ENCODE measurements around the gene DNAH5. TPM values are rescaled to one million over a fixed set of nuclear protein-coding genes. Genes with fewer than 3 reads are reported as not detected.

The DNAH5 gene
- total and polyA plus RNA-seq, 2 of the 8 experiments (the other 6 are each of a cell fraction or from before 2014, with no cell fraction given) = 0.30 to 0.73 TPM

- H4K5ac ChIP-seq (ENCODE audit: insufficient read length, low read depth, low read length) = no peak overlapping the region
- no peaks in the 10 kb centered on the region for H3K9me3 ChIP-seq (ENCODE audit: insufficient read depth in 2 of 2, low read depth in 1 of 2, low read length in 1 of 2)
- H2BK12ac ChIP-seq (ENCODE audit: low read depth, low read length) = no peak overlapping the region
- no peak overlapping the region for H3K4me2 ChIP-seq (ENCODE audit: insufficient read depth in 1 of 2, low read depth in 2 of 2, low read length in 2 of 2)
- no peak overlapping the region for H2AFZ ChIP-seq (ENCODE audit: low read length)
- H3K36me3 ChIP-seq (ENCODE audit: control insufficient read depth in 2 of 4, insufficient read depth in 4 of 4, low read length in 3 of 4) = no peaks in the 10 kb centered on the region
- H2BK120ac ChIP-seq (replicated peaks; ENCODE audit: low read depth, low read length) = no peak overlapping the region
- no peak overlapping the region for H3K18ac ChIP-seq (ENCODE audit: extremely low read depth, low read length)
- H3K4me1 ChIP-seq (replicated peaks in 1 of 4; ENCODE audit: control insufficient read depth in 3 of 4, insufficient read depth in 4 of 4, low read length in 3 of 4) = no peaks in the 10 kb centered on the region
- no peak overlapping the region for H2BK15ac ChIP-seq (ENCODE audit: low read length)
- DNase-seq (ENCODE audit: low read depth in 1 of 2, low spot score in 2 of 2) (no peak), FAIRE-seq (no peak)
- H4K8ac ChIP-seq (ENCODE audit: extremely low read depth, insufficient read depth, low read length) = no peak overlapping the region
- H3K4me3 ChIP-seq (ENCODE audit: extremely low read depth in 1 of 4, insufficient read depth in 2 of 4, low read depth in 3 of 4, low read length in 4 of 4) = no peak overlapping the region
- no peaks in the 10 kb centered on the region for H3K79me1 ChIP-seq (ENCODE audit: low read depth, low read length)
- no peak overlapping the region for H3K4ac ChIP-seq (replicated peaks; ENCODE audit: insufficient read length, low read depth, low read length)
- no peaks in the 10 kb centered on the region; the same call in 1 of the 2 replicates for H3K23me2 ChIP-seq (ENCODE audit: low read depth, low read length)
- H3K27me3 ChIP-seq (replicated peaks in 1 of 4; ENCODE audit: control insufficient read depth in 3 of 4, extremely low read depth in 1 of 4, insufficient read depth in 3 of 4, low read length in 3 of 4) = no peaks in the 10 kb centered on the region
- H2BK5ac ChIP-seq (ENCODE audit: low read depth, low read length) = no peak overlapping the region
- H4K91ac ChIP-seq (replicated peaks; ENCODE audit: insufficient read length, low read length) = no peak overlapping the region
- no peak for TF ChIP-seq USF2 (IDR thresholded peaks at IDR 0.05; ENCODE audit: low read length)
- TF ChIP-seq NRF1 (IDR thresholded peaks at IDR 0.05; ENCODE audit: low read depth, low read length) = no peak
- TF ChIP-seq KDM1A (IDR thresholded peaks at IDR 0.05; ENCODE audit: borderline replicate concordance, low read length) = no peak
- H3K79me2 ChIP-seq (ENCODE audit: control insufficient read depth in 1 of 2, insufficient read depth in 2 of 2, low read length in 2 of 2) = no peaks in the 10 kb centered on the region
- H4K20me1 ChIP-seq (replicated peaks in 1 of 2; ENCODE audit: control insufficient read depth in 1 of 2, insufficient read depth in 2 of 2, low read length in 2 of 2) = no peaks in the 10 kb centered on the region
- no peak overlapping the region for H3K56ac ChIP-seq (replicated peaks; ENCODE audit: insufficient read length, low read depth, low read length)
- WGBS, 2 experiments (ENCODE audit: extremely low coverage in 1 of 2, insufficient coverage in 1 of 2, insufficient read length in 1 of 2, insufficient replicate concordance in 2 of 2, low coverage in 1 of 2, low lambda C conversion rate in 2 of 2, missing lambda C conversion rate in 1 of 2) = 86% methylated on average over 4 of the region's 4 CpGs; no CpG with 5 or more reads in 1 of the 2 experiments
- no peak overlapping the region for H2AK5ac ChIP-seq (ENCODE audit: low read depth, low read length)
- H3K14ac ChIP-seq (ENCODE audit: insufficient read length) = no peak overlapping the region
- ChIA-PET POLR2A (ENCODE audit: partially characterized antibody) (no interaction called here), CTCF (ENCODE audit: partially characterized antibody) (interaction anchor here (1.1 to 1.2 kb wide), 2 partner anchors 11 to 14 kb away, joined by 3 to 4 read pairs; no protein-coding TSS in a partner anchor)
- H3K23ac ChIP-seq (ENCODE audit: insufficient read length) = no peak overlapping the region
- no peak overlapping the region for H3K27ac ChIP-seq (ENCODE audit: low read depth, low read length)
- no peak overlapping the region for H2BK20ac ChIP-seq (ENCODE audit: low read length)
- no peak overlapping the region for H3K9ac ChIP-seq (replicated peaks in 1 of 4; ENCODE audit: extremely low read depth in 1 of 4, low read depth in 3 of 4, low read length in 3 of 4)
Measured at GRCh38 chr5:13860146-13860545, 84.3 kb downstream of the DNAH5 start.

Data from H1 (cell line).